ELR (cell line): ENCODE data around the gene MAB21L4.
A peak's percentile ranks its signal among the peaks of the same experiment; 100 is the strongest.

Experiments used
- DNase-seq: peaks from one replicate; pipeline ENCODE4 v3.0.0-alpha.2; 2015; ENCODE audit warnings: low read depth

MAB21L4 gene

DNA sequence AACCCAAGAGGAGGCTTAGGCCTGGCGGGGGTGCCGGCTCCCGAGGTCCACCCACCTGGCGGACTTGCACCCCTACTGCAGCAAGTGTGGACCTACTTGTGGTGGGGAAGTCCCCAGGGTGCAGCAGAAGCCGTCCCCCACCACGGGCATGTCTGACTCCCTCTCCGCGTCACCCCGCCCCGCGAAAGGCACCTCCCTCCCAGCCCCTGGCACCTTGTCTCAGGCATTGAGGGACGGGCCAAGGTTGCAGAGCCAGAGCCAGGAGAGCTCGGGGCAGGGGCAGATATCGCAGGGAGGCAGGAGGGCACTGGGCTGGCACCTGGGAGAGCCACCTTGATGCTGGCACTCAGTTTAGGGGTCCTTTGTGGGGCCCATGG lies 29.2 kb upstream of the MAB21L4 start:
- DNase-seq: no peak

DNA sequence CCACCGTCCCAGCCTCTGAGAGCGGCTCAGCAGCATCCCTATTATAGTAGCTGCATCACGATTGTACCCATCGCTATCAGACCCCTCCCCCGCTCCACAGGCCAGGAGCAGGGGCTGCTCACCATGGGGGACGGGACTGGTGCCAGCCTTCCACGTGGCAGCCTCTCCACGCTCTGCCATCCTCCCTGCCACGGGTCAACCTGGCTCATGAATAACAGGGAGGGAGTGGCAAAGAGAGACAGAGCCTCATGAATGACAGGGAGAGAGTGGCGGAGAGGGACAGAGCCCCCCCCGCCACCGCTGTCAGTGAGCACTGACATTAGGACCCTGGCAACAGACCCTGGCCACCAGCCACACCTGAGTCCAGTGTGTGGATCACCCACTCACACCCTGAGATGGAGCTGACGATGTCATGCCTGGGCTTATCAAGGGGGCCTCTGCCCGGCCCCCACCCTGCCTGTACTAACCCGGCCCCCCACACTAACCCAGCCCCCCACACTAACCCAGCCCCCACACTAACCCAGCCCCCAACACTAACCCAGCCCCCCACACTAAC lies 27.1 kb upstream of the MAB21L4 start:
- no peak for DNase-seq

DNA sequence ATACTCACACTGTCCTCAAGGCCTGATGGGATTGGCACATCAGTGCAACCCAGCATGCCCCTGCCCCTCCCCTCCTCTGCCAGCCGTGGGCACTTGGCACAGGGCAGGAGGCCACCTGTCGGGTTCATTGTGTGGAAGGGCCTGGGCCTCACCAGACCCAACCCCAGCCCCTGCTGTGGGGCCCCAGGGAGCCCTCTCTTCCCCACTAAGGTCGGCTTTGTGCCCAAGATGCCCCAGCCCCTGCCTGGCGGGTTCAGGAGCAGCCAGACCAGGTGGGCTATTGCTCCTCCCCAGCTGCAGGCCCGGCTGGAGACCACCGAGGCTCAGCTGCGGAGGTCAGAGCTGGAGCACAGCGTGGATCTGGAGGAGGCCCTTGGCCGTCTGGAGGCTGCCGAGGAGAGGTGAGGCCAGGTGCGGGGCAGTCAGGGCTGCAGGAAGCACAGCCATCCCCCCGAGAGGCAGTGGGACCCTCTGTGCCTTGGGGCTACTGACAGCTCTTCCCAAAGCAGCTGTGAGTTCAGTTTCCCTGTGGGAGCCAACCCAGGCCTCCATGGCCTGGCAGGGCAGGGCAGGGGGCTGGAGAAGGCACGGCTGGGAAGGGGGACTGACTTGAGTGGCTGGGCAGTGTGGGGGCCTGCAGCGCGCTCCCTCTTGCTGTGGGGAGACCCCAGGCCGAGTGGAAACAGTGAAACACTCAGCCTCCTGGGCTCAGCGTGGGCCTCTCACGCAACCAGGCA lies 26.5 kb upstream of the MAB21L4 start:
- no peak for DNase-seq

DNA sequence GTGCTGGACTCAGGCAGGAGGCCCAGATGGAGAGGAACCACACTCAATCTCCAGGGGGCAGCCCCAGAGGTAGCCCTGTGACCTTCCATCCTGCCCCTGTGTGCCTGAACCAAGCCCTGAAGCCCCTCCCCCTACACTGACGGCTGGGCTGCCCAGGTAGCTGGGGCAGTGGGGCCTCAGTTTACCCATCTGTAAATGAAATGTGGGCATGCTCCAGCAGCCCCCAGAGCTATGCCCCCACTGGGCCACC lies 26.0 kb upstream of the MAB21L4 start:
- DNase-seq: no peak

DNA sequence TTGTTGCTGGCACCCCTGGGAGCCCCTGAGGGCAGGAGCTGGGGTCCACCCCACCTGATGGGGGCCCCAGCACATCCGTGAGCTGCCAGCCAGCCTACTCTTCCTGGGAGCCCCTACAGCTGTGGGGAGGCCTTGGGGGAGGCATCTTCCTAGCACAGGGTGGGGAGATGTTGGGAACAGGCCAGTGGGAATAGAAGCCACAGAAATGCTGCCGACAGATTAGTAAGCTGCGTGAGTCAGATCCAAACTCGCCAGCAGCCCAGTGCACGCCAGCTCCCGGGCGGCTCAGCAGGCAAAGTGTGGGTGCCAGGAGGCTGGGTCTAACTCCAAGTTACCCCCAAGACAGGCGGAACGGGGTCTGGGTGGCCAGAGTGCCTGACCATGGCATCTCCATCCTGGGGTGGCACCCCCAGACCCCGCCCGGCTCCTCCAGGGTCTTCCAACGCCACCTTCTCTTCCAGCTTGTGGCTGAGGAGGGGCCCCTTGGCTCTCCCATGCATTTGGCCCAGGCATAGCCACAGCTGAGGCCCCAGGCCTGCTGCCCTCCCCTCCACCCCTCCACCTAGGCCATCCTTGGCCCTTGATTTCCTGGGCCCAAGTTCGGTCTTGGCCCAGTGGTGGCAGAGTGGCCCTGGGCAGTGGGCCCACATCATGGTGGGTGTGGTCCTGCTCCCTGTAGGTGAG lies 25.5 kb upstream of the MAB21L4 start:
- peak; percentile 97 for DNase-seq

DNA sequence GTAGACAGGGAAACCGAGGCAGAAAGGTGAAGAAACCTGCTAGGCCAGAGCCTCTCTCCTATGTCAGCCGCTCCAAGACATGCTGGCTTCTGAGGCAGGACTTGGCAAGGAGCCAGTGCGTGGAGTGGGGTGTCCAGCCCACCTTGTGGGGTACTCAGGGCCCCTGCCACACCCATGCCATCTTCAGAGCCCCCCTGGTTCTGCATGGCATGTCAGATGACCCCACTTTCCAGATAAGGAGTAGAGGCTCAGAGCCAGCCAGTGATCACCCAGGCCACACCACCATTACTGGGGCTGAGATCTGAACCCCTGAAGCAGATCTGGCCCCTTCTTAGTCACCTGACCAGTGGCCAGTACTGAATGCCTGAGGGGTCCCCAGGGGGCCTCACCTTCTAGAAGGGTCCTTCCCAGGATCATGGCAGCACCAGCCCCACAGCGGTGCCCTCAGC lies 24.9 kb upstream of the MAB21L4 start:
- peak; percentile 42 for DNase-seq

DNA sequence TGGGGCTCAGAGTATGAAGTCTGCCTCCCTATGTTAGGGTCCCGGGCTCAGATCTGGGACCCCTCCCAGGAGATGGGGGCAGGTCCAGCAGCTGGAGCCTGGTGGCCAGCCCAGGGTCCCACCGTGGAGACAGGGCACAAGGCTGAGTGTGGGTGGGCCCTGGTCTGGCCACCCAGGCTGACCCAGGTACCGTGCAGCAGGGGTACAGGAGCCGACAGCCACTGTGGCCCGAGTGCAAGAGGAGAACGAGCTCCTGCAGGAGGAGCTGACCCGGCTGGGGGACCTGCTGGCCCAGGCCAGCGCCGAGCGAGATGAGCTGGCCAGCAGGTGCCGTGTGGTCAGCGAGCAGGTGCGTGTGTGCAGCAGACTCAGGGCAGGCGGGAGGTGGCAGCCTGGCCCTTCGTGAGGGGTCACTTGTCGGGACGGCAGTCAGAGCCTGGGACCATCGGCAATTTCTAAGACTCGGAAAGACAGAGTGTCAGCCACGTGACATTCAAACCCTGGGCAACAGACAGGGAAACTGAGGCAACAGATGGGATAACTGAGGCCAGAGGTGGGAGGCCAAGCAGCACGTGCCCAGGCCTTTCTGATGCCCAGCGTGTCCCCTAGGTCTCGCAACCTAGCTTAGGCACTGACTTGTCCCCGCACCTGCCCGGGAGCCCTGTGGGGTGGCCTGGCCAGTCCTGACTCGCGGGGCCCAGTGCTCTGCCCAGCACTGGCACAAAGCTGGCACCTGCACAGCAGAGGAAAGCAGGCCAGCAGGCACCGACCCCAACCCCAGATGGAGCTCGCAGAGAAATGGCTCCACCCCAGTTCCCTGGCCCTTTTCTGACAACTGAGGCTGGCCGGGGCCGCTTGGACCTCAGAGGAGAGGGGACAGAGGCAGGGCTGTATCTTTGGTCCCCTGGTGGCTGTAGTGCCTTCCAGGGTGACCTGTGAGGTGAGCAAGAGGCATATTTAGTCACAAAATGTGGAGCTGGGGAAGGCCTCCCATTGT lies 24.1 kb upstream of the MAB21L4 start:
- DNase-seq: no peak

DNA sequence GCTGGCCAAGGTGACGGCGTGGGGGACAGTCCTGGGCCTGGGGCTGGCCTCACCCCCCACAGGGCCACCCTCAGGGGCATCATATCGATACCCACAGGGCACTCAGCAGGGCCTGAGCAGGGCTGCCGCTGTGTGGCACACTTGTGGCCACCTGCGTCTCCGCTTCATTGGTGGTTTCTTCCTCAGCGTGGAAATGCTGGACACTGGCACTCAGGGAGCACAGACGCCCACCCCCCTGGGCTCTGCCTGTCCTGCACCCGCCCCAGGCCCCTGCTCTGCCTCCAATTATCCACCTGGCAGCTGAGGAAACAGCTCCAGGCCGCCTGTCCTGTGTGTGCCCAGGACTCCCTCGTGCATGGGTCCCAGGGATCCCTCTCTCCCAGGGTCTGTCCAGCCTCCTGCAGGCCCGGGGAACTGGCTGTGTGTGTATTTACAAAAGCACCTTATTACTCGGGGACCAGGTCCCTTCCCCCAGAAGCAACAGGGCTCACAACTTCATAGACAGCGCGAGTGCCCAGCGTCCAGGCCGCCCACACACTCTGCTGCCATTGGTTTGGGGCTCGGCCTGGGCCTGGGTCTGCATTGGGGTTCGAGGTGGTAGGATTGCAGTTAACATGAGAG lies 23.3 kb upstream of the MAB21L4 start:
- no peak for DNase-seq

DNA sequence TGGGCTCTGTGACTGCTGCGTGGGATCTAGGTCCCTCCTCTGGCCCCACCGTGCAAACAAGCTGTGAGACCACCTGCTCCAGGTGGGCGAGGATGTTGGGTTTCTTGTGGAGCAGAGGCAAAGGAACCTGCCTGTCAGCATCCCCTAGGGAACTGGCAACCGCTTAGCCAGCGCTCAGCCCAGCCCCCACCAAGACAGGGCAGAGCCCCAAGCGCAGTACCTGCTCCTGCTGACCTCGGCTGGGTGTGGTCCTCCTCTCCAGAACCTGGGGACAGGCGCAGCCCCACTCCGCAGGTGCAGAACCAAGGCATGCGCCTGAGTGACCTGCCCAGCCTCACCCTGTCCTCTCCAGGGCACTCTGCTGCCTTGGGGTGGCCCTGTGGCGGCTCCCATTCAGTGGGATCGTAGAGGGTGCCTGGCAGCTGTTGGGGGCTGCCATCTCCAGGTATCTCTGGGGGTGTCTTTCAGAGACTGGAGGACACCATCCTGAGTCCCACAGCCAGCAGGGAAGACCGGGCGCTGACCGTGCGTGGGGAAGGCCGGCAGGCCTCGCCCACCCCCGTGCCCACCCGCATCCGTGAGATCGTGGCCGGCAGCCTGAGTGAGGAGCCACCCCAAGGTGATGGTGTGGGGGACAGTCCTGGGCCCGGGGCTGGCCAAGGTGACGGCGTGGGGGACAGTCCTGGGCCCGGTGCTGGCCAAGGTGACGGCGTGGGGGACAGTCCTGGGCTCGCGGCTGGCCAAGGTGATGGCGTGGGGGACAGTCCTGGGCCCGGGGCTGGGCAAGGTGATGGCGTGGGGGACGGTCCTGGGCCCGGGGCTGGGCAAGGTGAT lies 22.5 kb upstream of the MAB21L4 start:
- DNase-seq: no peak

DNA sequence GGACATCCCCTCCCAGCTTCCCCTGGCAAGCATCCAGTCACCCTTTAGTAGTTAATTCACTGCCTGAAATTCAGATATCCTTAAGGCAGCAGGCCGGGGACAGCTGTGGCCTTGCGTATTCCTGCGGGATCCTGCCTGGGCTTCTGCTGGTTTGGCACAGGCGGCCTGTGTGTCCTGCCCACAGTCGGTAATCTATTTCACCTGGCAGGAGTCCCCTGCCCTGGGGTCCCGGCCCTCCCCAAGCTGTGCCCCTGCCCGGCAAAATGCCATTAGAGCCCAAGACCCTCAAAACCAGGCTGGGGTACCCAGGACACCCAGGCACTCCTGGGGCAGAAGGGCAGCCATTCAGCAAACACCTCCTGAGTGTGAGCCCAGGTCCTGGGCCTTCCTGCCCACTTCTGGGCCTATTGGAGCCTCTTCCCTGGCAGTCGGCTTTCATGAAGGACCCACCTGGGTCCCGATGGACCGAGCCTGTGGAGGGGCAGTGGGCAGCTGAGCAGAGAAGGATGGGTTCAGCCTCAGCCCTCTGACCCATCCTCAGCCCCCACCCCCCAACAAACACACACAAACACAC lies 21.8 kb upstream of the MAB21L4 start:
- DNase-seq: no peak

DNA sequence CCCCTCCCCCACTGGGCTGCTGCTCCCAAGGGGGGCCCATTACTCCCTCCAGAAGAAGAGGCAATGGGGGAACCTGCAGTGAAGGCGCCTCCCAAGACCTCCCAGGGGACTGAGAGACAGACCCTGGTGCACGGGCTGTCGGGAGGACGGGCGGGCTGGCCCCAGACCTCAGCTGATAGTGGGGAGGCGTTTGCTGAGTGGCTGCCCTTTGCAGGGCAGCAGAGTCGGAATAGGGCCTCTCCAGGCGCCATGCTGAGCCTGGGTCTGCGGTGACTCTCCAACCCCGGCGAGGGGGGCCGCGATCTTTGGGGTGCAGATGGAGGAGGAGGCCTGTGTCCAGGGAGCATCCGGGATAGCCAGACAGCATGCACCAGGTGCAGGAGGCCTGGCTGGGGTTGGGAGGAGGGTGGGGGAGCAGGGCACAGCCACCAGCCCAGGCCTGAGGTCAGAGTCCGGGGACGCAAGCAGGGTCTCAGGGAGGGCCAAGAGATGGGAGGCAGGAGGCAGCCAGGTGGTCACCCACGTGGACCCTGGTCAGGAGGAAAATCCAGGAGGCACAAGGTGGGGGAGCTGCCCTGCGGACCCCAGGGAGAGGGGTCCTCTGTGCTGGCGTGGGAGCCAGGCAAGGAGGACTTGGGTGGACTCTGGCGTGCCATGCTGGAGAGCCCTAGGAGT lies 21.2 kb upstream of the MAB21L4 start:
- DNase-seq: no peak

DNA sequence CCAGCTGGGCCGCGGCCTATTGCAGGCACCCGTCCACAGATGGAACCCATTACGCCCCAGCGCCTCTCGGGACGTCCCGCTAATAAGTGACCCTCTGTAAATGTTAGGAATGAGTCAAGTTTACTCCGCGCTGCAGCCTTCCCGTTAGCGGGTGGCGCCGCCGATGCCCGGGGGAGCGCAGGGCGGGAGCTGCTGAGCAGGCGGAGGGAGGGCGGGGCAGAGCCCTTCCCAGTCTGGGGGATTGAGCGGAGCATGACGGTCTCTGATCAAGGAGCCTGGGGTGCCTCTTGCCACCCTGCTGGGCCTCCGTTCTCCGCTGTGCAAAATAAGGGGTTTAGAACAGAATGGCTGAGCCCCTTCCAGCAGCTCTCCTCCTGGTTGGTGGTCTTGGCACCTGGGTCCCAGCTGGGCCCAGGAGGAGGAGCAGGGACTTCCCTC lies 20.6 kb upstream of the MAB21L4 start:
- peak; percentile 88 for DNase-seq

DNA sequence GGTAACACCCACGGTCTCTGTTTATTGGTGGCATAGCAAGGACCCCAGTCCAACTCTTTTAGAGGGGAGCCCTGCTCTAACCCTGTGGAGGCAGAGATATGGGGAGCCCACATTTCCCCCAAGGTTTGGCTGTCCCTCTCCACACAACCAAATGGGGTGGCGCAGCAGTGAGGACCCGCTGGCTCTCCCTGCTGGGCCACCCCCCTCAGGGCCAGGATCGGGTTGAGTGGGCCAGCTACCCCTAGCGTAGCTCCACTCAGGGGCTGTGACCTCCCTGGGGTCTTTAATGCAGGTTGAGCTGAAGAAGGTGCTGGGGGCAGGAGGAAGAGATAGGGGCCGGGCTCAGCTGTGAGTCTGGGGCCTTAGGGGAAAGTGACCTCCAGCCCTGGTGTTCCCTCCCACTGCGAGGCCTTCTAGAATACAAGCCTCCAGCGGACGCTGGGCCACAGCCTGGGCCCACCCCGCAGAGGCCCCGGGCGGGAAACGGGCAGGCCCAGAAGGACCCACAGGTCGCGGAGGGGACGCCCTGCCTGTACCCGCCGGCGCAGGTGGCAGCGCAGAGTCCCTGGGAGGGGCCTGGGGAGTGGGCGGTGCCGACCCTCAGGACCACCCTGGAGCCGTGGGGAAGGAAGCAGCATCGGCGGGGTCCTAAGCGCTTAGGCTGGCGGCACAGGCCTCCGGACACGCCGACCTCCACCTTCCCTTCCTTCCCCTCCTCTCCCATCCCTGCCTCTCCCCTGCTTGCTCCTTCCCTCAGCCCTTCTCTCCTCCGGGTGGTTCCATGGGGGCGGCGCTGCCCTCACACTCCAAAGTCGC lies 19.8 kb upstream of the MAB21L4 start:
- no peak for DNase-seq

DNA sequence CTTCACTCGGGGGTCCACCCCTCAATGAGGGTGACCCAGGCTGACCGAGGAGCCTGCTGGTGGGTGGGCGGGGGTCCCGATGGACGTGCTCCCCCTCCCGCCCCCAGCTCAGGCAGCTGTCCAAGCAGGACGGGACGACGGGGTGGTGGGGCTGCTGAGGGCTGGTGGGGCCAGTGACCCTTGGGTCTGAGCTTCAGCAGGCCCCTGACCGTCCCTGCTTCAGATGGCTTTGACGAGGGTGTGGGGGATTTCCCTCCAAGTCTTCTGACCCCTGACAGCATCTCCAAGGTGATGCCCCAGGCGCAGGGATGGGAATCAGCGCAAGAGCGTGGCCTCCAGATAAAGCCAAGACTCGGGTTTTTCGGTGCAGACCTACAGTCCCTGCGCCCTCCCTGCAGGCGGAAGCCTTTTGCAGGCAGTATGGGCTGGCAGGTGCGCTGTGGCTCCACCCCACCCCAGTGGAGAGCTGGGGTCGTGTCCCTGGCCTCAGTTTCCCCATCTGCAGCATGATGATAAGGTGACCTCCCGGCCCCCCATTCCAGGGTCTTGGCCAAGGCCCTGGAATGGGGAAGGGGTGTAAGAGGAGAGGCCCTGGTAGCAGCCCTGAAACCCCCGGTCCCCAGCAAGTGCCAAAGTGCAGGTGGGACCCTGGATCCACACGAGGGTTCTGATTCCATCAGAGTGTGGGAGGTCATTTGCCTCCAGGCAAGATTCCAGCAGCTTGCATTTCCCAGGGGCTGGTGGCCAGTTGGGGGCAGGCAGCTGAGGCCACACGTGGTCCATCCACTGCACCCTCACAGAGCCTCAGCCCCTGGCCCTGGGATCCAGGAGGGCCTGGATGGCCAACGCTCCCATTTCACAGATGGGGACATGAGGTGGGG lies 18.9 kb upstream of the MAB21L4 start:
- no peak for DNase-seq

DNA sequence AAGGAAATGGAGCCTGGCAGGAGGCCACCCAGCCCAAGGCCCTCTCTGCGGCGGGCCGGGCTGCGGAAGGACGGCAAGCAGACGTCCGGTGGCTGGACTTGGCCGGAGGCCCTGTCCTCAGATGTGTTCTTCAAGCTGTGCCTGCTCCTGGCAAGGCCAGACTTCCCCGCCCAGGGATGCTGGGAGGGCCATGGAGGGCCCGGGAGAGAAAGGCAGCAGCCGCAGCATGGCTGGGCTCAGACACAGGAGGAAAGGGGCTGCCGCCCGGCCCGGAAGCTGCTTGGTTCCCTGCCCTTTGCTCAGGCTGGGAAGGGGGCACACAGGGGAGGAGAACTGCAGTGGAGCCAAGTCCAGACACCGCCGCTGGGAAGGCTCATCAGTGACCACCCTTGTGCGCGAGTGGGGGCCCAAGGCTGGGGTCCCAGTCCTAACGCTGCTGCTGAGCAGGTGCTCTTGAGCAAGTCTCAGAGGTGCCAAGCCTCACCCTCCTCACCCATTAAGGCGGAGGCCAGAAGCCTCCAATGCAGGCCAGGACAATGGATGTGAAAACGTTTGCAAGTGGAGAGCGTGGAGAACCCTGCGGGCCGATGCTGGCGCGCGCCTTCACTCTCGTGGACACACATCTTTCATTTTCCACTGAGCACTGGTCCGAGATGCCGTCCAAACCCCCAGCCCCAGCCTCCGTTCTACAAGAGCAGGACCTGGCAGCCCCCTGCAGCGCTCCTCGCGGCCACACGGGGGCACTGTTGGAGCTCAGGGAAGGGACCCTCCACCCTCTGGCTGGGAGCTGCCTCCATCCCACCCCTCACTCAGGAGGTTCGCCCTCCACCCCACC lies 18.1 kb upstream of the MAB21L4 start:
- peak; percentile 64 for DNase-seq

DNA sequence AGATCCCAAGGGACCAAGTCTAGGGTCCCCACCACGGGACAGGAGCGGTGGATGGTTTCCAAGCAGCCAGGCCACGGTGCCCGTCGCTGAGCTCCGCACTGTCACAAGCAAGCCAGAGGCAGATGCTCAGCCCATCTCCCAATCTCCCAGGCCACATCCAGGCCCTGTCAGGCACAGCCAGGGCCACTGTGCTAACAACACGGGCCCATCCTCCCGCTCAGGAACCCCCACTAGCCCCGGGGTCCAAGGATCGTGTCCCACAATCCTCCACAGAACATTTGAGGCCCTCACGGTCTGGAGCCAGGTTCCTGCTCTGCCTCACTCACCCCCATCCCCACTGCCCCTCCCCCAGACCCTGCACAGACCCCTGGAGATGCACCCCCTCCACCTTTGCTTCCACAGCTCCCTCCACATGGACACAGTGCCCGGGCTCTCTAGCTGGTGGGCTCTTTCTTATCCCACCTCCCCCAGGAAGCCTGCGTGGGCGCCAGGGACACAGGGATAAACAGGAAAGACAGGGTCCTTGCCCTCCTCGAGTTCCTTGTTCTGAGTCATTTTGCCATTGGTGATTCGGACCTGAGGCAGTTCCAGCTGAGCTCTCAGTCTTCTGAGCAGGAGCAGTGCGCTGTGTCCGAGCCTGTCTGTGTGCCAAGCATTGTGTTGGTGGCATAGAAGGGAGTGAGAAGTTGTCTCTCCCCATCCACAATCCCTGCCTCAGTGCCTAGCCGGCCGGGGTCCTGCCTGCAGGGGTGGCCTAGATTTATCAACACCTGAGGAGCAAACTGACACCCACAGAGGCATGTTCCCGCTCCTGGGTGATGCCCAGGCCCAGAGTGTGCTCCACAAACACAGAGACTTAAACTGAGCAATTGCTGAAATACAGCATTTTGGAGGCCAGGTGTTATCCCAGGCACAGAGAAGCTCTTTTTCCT lies 17.2 kb upstream of the MAB21L4 start:
- DNase-seq: peak; percentile 70
